Activated naive CD8-positive, alpha-beta T cell (primary cell): Measurements from ENCODE around the gene DIDO1.

Experiments used
- H3K27ac Mint-ChIP-seq: one replicate; pipeline ENCODE4 v1.8.0; 2021; ENCODE audit warnings: mixed read lengths
- H3K27me3 Mint-ChIP-seq: one replicate; pipeline ENCODE4 v1.8.0; 2021; ENCODE audit warnings: mixed read lengths
- H3K36me3 Mint-ChIP-seq: one replicate; pipeline ENCODE4 v1.8.0; 2021; ENCODE audit warnings: mixed read lengths
- H3K4me1 Mint-ChIP-seq: one replicate; pipeline ENCODE4 v1.8.0; 2021; ENCODE audit warnings: low read depth, mixed read lengths
- H3K4me3 Mint-ChIP-seq: one replicate; pipeline ENCODE4 v1.8.0; 2021; ENCODE audit warnings: mild to moderate bottlenecking, mixed read lengths
- H3K9me3 Mint-ChIP-seq: one replicate; pipeline ENCODE4 v1.8.0; 2021; ENCODE audit warnings: low read depth, mixed read lengths

DIDO1 gene

DNA sequence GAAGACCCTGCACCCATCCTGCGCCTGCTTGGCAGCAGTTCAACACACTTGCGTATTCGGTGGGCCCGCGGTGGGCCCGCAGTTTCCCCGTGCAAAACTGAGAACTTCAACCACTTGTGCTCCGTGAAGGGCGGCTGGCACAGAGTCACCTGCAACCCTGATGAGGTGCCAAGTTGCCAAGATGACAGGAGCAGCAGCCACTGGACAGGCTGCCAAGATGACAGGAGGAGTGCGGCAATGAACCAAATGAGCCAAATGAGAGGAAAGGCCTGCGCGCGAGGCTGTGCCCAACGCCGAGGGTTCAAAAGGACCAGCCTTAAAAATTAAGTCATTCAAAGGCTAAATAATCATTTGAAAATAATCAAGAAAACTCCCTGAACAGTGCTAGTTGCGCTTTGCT, 20.1 kb downstream of the DIDO1 start:
- H3K36me3 Mint-ChIP-seq: peaks cover 4% of the 10 kb centered on the region

DNA sequence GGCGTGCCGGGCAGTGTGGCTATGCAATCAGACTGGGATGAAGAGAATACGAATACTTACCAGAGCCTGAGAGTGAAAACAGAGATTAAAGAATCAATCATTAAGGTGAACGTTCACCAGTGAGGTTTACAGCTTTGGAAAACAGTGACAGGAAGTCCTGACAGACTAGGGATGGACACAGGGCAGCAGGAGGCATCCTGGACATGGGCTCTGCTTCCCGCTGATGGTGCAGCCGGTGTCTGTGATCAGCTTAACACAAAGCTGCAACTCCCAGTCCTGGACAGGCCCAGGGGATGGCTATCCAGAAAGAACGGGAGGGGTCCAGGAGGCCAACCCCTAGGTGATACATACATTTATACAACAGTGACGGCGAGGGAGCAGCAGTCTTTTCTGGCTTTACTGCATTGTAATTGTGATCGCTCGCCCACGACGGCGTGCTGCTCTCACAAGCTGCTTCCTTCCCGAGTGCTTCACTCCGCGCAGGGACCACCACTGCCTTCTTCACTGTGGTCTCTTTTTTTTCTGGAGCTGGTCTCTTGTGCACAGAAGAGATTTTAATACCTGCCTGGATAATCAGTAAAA, 20.7 kb downstream of the DIDO1 start:
- Mint-ChIP-seq H3K4me3 (no peak overlapping the region), H3K36me3 (peaks cover 4% of the 10 kb centered on the region), H3K9me3 (no peaks in the 10 kb centered on the region), H3K27ac (peak overlapping the region; percentile 4), H3K4me1 (peaks cover 26% of the 10 kb centered on the region), H3K27me3 (no peaks in the 10 kb centered on the region)

More for the DNA sequence above, 20.1 kb downstream of the DIDO1 start:
- H3K27me3 Mint-ChIP-seq: no peaks in the 10 kb centered on the region
- no peaks in the 10 kb centered on the region for H3K9me3 Mint-ChIP-seq
- no peak overlapping the region for H3K4me3 Mint-ChIP-seq
- peaks cover 22% of the 10 kb centered on the region for H3K4me1 Mint-ChIP-seq
- H3K27ac Mint-ChIP-seq: peak overlapping the region; percentile 16

DNA sequence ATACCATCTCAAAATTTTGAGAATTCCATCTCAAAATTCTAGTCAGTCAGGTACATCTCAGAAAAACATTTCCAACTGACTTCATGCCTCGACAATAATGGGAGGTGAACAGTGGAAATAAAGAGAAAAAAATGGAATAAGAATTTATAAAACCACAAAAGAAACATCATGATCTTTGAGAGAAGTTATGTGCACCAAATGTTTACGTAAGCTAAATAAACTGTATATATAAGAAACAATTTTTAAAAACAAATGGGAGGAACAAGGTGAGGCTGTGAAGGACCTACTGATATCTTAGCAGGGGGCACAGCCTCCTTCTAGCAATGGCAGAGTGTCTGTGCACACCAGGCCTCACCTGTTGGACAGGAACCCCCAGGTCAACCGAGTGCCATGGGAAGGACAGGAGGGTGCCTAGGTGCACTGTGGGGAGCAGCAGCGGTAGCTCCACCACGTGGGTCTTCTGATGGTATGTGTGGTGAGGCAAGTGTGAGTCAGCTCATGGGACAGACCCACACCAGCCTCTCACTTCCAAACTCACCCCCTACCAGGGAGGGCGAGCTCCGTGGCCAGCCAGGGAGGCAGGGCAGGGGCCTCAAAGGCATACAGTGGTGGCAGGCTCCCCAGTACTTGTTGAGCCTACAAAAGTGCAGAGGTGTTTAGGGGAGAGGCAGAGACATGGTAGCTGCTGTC, 23.2 kb downstream of the DIDO1 start:
- Mint-ChIP-seq H3K9me3 (no peaks in the 10 kb centered on the region), H3K27me3 (no peaks in the 10 kb centered on the region), H3K36me3 (peaks cover 4% of the 10 kb centered on the region), H3K4me3 (no peak overlapping the region), H3K27ac (peak overlapping the region; percentile 58), H3K4me1 (peaks cover 39% of the 10 kb centered on the region)

DNA sequence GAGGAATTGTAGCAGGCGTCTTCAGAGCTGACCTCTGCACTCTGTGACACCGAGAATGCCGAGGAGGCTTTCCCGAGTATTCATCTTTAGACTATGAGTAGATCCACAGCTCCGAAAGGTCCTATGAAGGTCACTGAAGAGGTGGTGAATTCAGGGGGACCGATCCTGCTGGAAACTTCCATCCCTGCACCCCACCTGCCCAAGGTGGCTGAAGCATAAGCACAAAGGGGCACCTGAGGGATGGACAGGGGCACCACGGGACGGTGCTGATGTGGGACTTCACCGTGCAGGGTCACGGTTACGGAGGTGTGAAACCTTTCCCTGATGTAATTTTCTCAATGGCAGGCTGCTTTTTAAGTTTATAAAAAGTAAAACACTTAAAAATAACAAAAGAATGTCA, 24.4 kb downstream of the DIDO1 start:
- H3K4me3 Mint-ChIP-seq: no peak overlapping the region
- peaks cover 37% of the 10 kb centered on the region for H3K4me1 Mint-ChIP-seq
- no peaks in the 10 kb centered on the region for H3K27me3 Mint-ChIP-seq
- H3K36me3 Mint-ChIP-seq: peaks cover 4% of the 10 kb centered on the region
- no peaks in the 10 kb centered on the region for H3K9me3 Mint-ChIP-seq
- no peak overlapping the region for H3K27ac Mint-ChIP-seq

DNA sequence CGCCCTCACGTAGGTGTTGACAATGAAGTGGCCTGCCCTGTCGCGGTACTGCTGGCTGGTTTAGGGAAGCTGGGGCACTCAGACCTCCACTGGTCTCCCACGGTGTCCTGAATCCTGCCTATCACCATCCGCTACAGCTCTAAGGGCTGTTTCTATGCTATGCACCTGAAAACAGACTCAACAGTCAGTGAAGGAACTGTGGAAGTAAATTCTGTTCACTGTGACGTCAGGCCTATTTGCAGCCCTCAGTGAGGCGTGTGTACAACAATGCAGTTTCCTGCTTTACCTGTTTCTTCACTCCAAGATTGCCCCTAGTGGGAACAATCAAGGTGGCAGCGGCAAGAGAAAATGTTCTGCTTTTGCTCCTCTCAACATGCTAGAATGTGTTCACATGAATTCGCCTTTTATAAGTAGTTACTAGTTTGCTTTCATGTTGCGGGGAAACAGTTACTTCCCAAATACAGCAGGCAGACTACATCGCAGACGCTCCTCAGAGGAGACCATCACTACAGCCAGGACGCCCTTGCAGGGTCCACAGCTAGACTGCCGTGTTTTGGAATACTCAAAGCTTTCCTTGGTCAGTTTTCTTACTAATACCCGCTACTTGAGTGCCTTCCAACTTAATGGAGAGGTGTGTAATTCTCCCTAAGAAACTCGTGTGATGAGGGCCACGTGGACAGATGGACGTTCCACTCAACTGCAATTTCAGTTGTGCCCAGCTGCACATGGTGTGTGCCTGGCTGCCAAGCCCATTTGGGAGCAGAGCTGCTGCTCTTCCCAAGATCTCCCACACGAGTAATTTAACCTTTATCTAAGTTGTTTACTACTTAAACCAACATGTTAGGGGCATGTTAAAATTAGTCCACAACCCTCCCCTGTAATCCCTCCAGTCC, 25.4 kb downstream of the DIDO1 start:
- peaks cover 37% of the 10 kb centered on the region for H3K4me1 Mint-ChIP-seq
- peak overlapping the region; percentile 88 for H3K27ac Mint-ChIP-seq
- H3K9me3 Mint-ChIP-seq: no peaks in the 10 kb centered on the region
- H3K27me3 Mint-ChIP-seq: no peaks in the 10 kb centered on the region
- no peak overlapping the region for H3K4me3 Mint-ChIP-seq
- peaks cover 5% of the 10 kb centered on the region for H3K36me3 Mint-ChIP-seq

DNA sequence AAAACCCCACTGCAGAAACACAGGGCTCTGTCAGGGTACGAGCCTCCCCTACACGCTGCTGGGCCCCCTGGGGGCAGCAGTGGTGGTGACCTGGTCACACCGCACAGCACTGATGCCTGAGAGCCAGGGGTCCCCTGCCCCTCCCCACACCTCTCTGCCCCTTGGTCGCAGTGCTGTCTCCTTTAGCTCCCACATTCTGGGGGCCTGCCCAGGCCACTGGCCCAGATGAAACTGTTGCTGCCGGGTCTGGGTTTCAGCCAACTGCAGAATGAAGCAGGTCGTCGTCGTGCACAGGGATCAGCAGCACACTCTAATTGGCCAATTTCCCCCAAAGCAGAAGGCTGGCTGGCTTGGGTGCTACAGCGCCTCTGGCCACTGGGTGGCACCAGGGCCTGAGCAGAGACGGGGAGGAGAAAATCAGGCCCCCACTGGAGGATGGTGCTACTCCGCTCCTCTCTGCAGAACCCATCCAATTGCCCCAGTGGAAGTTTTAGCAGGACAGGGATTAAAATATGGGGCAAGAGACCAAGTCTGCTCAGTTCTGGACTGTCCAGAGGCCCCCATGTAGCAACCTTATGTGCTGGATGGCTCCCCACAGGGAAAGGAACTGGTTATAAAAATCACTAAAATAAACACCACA, 26.1 kb downstream of the DIDO1 start:
- Mint-ChIP-seq H3K9me3 (no peaks in the 10 kb centered on the region), H3K4me1 (peaks cover 37% of the 10 kb centered on the region), H3K27ac (peak overlapping the region; percentile 88), H3K4me3 (peak overlapping the region; percentile 70), H3K27me3 (no peaks in the 10 kb centered on the region), H3K36me3 (peaks cover 7% of the 10 kb centered on the region)

DNA sequence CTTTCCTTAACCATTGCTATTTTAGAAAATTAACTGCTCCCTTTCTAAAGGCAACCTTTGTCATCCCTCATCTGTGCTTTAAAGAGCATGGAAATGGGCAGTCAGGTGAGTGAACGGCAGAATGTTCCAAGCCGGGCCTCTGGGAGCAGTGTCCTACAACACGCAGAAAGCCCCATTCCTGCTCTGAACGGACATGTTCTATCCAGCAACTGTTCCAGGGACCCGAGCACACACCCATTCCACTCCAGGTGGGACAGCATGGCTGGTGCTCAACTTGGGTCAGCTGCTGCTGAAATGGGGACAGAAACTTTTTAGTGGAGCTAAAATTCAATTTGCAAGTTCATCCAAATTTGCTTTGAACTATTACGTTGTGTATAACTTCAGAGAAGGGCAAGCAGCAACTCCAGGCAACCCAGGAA, 26.7 kb downstream of the DIDO1 start:
- Mint-ChIP-seq H3K4me1 (peaks cover 37% of the 10 kb centered on the region), H3K27me3 (no peaks in the 10 kb centered on the region), H3K36me3 (peaks cover 5% of the 10 kb centered on the region), H3K4me3 (no peak overlapping the region), H3K9me3 (no peaks in the 10 kb centered on the region), H3K27ac (no peak overlapping the region)

DNA sequence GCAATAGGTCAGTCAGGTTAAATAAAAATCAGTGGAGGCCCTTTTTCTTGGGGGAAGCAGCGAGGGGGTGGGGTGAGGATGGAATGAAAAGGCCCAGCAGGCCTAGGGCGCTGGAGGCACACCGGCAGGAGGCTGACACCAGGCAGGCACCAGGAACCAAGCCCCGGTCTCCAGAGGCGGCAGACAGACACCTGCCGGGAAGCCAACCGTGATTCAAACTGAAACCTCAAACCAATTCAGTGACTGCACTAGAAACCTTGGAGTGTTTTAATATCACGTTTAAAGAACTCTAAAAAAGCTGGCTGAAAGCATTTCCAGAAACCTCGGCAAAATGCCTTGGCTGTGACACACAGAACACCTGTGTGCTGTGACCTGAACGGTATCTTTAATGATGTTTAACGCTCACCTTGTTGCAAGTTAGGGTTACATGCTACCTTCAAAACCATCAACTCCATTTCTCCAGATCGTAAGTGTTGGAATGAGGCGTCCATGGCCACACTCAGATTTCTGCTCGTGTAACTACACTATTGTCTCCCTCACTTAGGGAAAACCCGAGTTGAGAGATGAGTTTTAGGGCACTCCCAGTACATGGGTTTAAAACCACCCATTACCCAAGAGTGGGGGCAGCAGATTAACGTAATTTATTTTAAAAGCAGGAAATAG, 27.2 kb downstream of the DIDO1 start:
- peak overlapping the region; percentile 70 for H3K4me3 Mint-ChIP-seq
- peak overlapping the region; percentile 66 for H3K27ac Mint-ChIP-seq
- H3K27me3 Mint-ChIP-seq: no peaks in the 10 kb centered on the region
- peaks cover 35% of the 10 kb centered on the region for H3K4me1 Mint-ChIP-seq
- H3K36me3 Mint-ChIP-seq: peaks cover 8% of the 10 kb centered on the region
- H3K9me3 Mint-ChIP-seq: no peaks in the 10 kb centered on the region

DNA sequence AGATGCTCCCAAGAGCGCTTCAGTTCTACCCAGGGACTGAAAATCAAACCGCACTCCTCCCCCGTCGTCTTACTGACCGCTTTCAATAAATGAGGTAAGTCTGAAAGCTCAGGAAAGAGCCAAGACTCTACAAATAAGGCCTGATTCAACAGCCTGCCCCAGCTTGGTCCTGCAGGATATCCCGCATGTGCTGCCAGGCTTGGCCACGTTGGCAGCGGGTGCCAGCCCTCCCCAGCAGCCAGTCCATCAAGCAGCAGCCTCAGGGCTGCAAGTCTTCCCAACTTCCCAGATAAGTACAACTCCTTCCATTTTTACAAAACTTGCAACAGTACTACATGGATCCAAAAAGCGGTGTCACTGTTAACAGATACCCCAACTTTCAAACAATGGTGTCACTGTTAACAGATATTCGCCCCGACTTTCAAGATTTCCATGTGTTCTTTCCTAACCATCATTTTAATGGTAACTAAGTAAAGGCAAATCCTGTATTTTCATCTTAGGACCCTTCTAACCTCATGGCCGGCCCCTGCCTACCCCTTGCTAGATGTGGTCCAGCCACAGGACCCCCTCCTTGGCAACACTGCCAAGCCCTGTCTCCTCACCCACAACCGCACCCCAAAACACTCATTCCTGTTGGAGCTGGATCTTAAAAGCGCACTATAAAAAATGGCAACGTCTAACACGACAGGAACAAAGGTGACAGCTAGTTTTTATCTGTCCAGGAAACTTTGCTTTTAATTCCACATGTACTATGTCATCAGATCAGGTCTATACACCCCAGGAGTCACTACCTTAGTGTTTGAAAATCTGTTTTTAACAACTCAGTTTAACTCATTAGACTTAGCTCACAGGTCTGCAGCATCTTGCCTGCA, 28.0 kb downstream of the DIDO1 start:
- Mint-ChIP-seq H3K4me1 (peaks cover 35% of the 10 kb centered on the region), H3K27ac (peak overlapping the region; percentile 66)

DNA sequence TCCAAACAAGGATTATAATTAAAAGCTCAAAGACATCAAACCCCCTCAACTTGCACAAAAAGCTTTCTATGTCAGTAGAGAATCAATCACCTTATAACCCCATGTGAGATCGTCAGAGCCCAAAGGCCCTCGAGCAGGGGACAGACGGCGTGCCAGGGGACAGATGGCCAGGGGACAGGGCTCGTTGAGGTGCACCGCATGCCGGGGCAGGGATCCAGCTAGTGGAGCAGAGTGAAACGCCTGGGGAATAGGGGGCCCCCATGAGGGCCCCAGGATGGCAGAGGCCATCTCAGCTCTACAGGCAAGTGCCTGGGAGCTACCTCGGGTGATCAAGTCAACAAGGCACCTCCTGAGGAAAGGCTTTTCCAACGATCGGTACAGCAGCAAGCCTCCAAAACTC, 28.6 kb downstream of the DIDO1 start:
- H3K4me1 Mint-ChIP-seq: peaks cover 41% of the 10 kb centered on the region
- no peaks in the 10 kb centered on the region for H3K27me3 Mint-ChIP-seq
- no peaks in the 10 kb centered on the region for H3K9me3 Mint-ChIP-seq
- H3K36me3 Mint-ChIP-seq: peaks cover 8% of the 10 kb centered on the region
- peak overlapping the region; percentile 50 for H3K27ac Mint-ChIP-seq
- H3K4me3 Mint-ChIP-seq: no peak overlapping the region

More for the DNA sequence above, 28.0 kb downstream of the DIDO1 start:
- H3K9me3 Mint-ChIP-seq: no peaks in the 10 kb centered on the region
- no peak overlapping the region for H3K4me3 Mint-ChIP-seq
- no peaks in the 10 kb centered on the region for H3K27me3 Mint-ChIP-seq
- peaks cover 8% of the 10 kb centered on the region for H3K36me3 Mint-ChIP-seq

DNA sequence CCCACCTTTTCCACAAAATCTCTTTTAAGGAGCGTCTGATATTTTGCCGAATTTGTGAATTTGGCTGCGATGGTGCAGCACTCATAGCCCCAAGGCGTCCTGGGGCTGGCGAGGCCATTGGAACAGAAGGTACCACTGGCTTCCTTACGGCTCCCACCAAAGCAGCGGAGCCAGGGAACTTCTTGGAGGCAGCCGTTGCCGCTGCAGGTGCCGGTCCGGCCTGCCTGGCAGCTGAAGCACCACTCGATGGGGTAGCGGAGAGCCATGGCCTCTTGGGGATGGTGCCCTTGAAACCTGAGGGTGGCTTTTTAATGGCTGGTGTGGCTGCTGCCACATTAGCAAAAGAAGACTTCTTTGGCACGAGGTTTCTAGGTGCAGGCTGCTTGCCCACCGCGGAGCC, 29.8 kb downstream of the DIDO1 start:
- Mint-ChIP-seq H3K27me3 (no peaks in the 10 kb centered on the region), H3K36me3 (peaks cover 13% of the 10 kb centered on the region), H3K4me1 (peaks cover 51% of the 10 kb centered on the region), H3K4me3 (no peak overlapping the region), H3K9me3 (no peaks in the 10 kb centered on the region), H3K27ac (no peak overlapping the region)

DNA sequence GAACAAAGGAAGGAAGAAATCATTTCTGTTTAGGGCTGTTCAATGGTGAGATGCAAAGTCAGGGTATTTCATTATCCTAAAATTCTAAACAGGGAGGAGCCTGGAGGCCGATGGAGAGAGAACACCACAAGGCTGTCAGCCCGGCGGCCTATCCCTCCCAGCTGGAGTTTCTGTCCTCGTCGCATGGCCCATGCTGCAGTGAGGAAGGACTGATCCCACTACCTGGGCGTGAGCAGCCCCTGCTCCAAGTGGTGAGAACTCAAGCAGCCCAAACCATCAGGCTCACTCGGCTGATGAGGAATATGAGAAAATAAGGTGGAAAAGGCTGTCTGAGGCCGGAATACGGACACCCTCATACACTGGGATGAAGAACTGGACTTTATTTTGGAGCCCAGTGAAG, 30.8 kb downstream of the DIDO1 start:
- H3K36me3 Mint-ChIP-seq: peaks cover 16% of the 10 kb centered on the region

DNA sequence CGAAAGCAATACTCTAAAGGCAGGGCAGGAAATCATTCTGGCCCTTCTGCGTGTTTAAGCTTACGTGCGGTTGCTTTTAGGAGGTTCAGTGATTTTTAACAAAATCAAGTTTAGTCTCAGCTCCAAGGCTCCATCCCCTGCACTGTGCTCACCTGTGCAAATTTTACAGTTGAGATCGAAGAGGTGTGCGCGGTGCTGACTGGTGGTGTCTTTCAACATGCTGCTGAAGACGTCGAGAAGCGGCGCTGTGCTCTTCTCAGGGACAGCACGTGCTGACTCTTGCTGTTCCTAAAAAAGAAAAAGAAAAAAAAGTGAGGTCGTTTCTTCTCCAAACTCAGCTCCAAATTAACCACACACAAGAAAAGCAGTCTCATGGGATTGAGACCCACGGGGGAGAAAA, 32.0 kb downstream of the DIDO1 start:
- peaks cover 47% of the 10 kb centered on the region for H3K4me1 Mint-ChIP-seq
- no peaks in the 10 kb centered on the region for H3K27me3 Mint-ChIP-seq
- no peaks in the 10 kb centered on the region for H3K9me3 Mint-ChIP-seq
- no peak overlapping the region for H3K27ac Mint-ChIP-seq
- peaks cover 16% of the 10 kb centered on the region for H3K36me3 Mint-ChIP-seq
- H3K4me3 Mint-ChIP-seq: no peak overlapping the region

More for the DNA sequence above, 30.8 kb downstream of the DIDO1 start:
- no peak overlapping the region for H3K27ac Mint-ChIP-seq
- H3K9me3 Mint-ChIP-seq: no peaks in the 10 kb centered on the region
- H3K4me1 Mint-ChIP-seq: peaks cover 56% of the 10 kb centered on the region
- no peaks in the 10 kb centered on the region for H3K27me3 Mint-ChIP-seq
- H3K4me3 Mint-ChIP-seq: no peak overlapping the region

DNA sequence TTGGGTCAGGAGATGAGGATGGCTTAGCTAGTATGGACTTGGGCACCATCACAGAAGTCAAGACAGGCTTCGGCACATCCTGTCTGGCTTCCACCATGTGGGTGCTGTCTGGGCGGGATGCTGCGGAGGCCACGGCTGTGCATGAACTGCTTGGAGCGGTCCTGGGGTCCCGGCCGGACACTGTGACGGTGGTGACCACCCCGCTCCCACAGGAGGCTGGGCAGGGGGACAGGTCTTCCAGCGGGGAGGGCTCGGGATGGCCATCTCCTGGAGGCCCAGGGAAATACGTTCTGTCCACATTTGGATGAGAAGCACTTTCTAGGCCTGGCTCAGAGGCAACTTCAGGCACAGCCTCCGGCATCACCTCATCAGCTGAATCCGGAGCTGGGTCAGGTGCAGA, 32.6 kb downstream of the DIDO1 start:
- Mint-ChIP-seq H3K27me3 (no peaks in the 10 kb centered on the region), H3K4me3 (no peak overlapping the region), H3K27ac (no peak overlapping the region), H3K9me3 (no peaks in the 10 kb centered on the region), H3K4me1 (peaks cover 41% of the 10 kb centered on the region), H3K36me3 (peaks cover 16% of the 10 kb centered on the region)
